Right lobe of liver (tissue), 6 donors: ENCODE data around the gene DGKI. TPM values are rescaled to one million over a fixed set of nuclear protein-coding genes. Genes with fewer than 3 reads are reported as not detected.

ENCODE experiments used
- ATAC-seq, 4 donors: fragments of 200-7000 bp; cut with Tn5 transposase; one replicate each; pipeline ENCODE4 v1.9.1; 2020; ENCODE audit warnings: mild to moderate bottlenecking in 4 of 4, moderate library complexity in 4 of 4
- DNase-seq, 3 donors: peaks; one replicate each; pipeline ENCODE4 v3.0.0-alpha.2; 2020
- H3K27ac ChIP-seq, 3 donors: fragments of 200-600 bp; one replicate each; pipeline ENCODE4 v1.8.0; 2022
- H3K27me3 ChIP-seq, 2 donors: fragments of 200-600 bp; one replicate each; pipeline ENCODE4 v1.8.0; 2022
- H3K36me3 ChIP-seq, 4 donors: fragments of 200-600 bp; sonication (generic) in 1 of 4; one replicate each; pipeline versions ENCODE4 v1.5.1 to v1.8.0; 2017 to 2022; ENCODE audit warnings: control low read depth in 1 of 4
- H3K4me1 ChIP-seq, 4 donors: fragments of 200-600 bp; sonication (generic) in 1 of 4; one replicate each; pipeline versions ENCODE4 v1.5.1 to v1.8.0; 2017 to 2022; ENCODE audit warnings: control low read depth in 1 of 4
- H3K4me3 ChIP-seq, 3 donors: fragments of 200-600 bp; one replicate each; pipeline ENCODE4 v1.8.0; 2022
- H3K9me3 ChIP-seq, 4 donors: fragments of 200-600 bp; sonication (generic) in 1 of 4; one replicate each; pipeline versions ENCODE4 v1.5.1 to v1.8.0; 2017 to 2022; ENCODE audit warnings: control low read depth in 1 of 4
- CTCF ChIP-seq, 4 donors: fragments of 200-600 bp in 3 of 4; fragments of 450-650 bp in 1 of 4; IDR thresholded peaks; one replicate each; pipeline versions ENCODE4 v1.5.1 to v1.8.0; 2016 to 2022; ENCODE audit warnings: antibody characterized with exemption in 4 of 4, mild to moderate bottlenecking in 2 of 4
- POLR2A ChIP-seq: fragments of 450-650 bp; IDR thresholded peaks from one replicate; pipeline ENCODE4 v1.6.1; 2017; ENCODE audit warnings: antibody characterized with exemption, mild to moderate bottlenecking
- WGBS: methylation state at CpG from one replicate; pipeline ENCODE4 v1.1.6; 2018; ENCODE audit warnings: low coverage, low lambda C conversion rate; ENCODE audit not compliant: insufficient coverage; ENCODE audit errors: missing lambda C conversion rate; 5-methylcytosine and 5-hydroxymethylcytosine counted together
- intact Hi-C, 2 donors: fragments of 100-400 bp; cut with DNase I; formaldehyde crosslinking; loops; one replicate each; pipeline versions ENCODE4 v1.11.2 to v1.14.1; 2022
- total RNA-seq, 6 experiments: library from RNA; depleted of rRNA in 2 of 6; stranded (reverse); fragments of >200 nt in 2 of 6; fragmentation: NEBNext Ultra II Directional in 3 of 6; extraction: Animal tissue kit (Norgen Biotek cat#: 25700) in 3 of 6; gene quantifications; one replicate each; pipeline versions ENCODE4 v1.1.0 to v1.2.4, GENCODE V29; 2016 to 2023
- donor health status: DM: no; HTN: yes; CAD: no.
- donor health status: DM: no; HTN: no; CAD: no.
- donor health status: DM: no; HTN: no; CAD: no.
- donor health status: DM: no; HTN: yes; CAD: no.
- donor health status: DM: no; HTN: yes; CAD: no.

DGKI gene
- total RNA-seq, 6 experiments from 2014 or later = 0.05 to 0.35 (median 0.06) TPM; not detected in 1

- no peak for TF ChIP-seq CTCF (IDR thresholded peaks at IDR 0.05)
- no peak for TF ChIP-seq POLR2A
- Histone ChIP-seq H3K4me1 (no peaks in the 10 kb centered on the region), H3K4me3 (no peak overlapping the region), H3K9me3 (no peaks in the 10 kb centered on the region), H3K27me3 (no peaks in the 10 kb centered on the region), H3K36me3 (no peaks in the 10 kb centered on the region), H3K27ac (no peak overlapping the region)
- ATAC-seq = no peak
- DNase-seq = no peak
- intact Hi-C loops = no loop called here
- WGBS = 52% methylated on average over 6 of the region's 6 CpGs
These were observed 406.6 kb downstream of the DGKI start for GRCh38 chr7:137439829-137440825.

GRCh38 chr7:137434946-137435345 lies 411.8 kb downstream of the DGKI start:
- Histone ChIP-seq H3K27ac (no peak overlapping the region), H3K27me3 (no peaks in the 10 kb centered on the region), H3K4me1 (no peaks in the 10 kb centered on the region), H3K36me3 (no peaks in the 10 kb centered on the region), H3K4me3 (no peak overlapping the region), H3K9me3 (no peaks in the 10 kb centered on the region)
- ATAC-seq = no peak
- intact Hi-C loops = no loop called here
- DNase-seq = no peak
- TF ChIP-seq POLR2A (no peak), CTCF (IDR thresholded peaks at IDR 0.05) (no peak)

GRCh38 chr7:137434530-137434929 lies 412.2 kb downstream of the DGKI start:
- Histone ChIP-seq H3K27ac (no peak overlapping the region), H3K4me3 (no peak overlapping the region), H3K9me3 (no peaks in the 10 kb centered on the region), H3K36me3 (no peaks in the 10 kb centered on the region), H3K4me1 (no peaks in the 10 kb centered on the region), H3K27me3 (no peaks in the 10 kb centered on the region)
- no peak for ATAC-seq
- no peak for TF ChIP-seq POLR2A
- no peak for TF ChIP-seq CTCF (IDR thresholded peaks at IDR 0.05)
- intact Hi-C loops = no loop called here
- DNase-seq = no peak

GRCh38 chr7:137423321-137423720 lies 423.5 kb downstream of the DGKI start:
- Histone ChIP-seq H3K27me3 (no peaks in the 10 kb centered on the region), H3K27ac (no peak overlapping the region), H3K36me3 (no peaks in the 10 kb centered on the region), H3K9me3 (no peaks in the 10 kb centered on the region), H3K4me1 (no peaks in the 10 kb centered on the region), H3K4me3 (no peak overlapping the region)
- ATAC-seq = no peak
- TF ChIP-seq POLR2A = no peak
- TF ChIP-seq CTCF (IDR thresholded peaks at IDR 0.05) = no peak
- intact Hi-C loops = no loop called here
- no peak for DNase-seq
